Naive B cell (primary cell): ENCODE measurements around the gene CTNNA2. TPM values are rescaled to one million over a fixed set of nuclear protein-coding genes. Genes with fewer than 3 reads are reported as not detected.
A peak's percentile ranks its signal among the peaks of the same experiment; 100 is the strongest.

Experiments
- ATAC-seq, 2 donors: fragments of 150-1000 bp; cut with Tn5 transposase; 2 replicates each; pipeline ENCODE4 v1.10.0; 2021; ENCODE audit warnings: low read depth in 2 of 2, mild to moderate bottlenecking in 2 of 2, moderate library complexity in 2 of 2
- DNase-seq: peaks from one replicate; pipeline ENCODE4 v3.0.0; 2022
- H3K27ac Mint-ChIP-seq, 6 donors: one replicate each; pipeline ENCODE4 v1.8.0; 2020 to 2022; ENCODE audit warnings: mild to moderate bottlenecking in 6 of 6, mixed read lengths in 6 of 6, moderate library complexity in 5 of 6, inconsistent platforms in 2 of 6
- H3K27me3 Mint-ChIP-seq, 3 donors: one replicate each; pipeline ENCODE4 v1.8.0; 2021 to 2022; ENCODE audit warnings: mixed read lengths in 3 of 3, mild to moderate bottlenecking in 1 of 3
- H3K36me3 Mint-ChIP-seq, 2 donors: one replicate each; pipeline ENCODE4 v1.8.0; 2020 to 2022; ENCODE audit warnings: mixed read lengths in 2 of 2, inconsistent platforms in 1 of 2, mild to moderate bottlenecking in 1 of 2
- H3K4me1 Mint-ChIP-seq, 3 donors: one replicate each; pipeline ENCODE4 v1.8.0; 2020 to 2022; ENCODE audit warnings: mixed read lengths in 3 of 3, inconsistent platforms in 1 of 3, mild to moderate bottlenecking in 1 of 3, moderate library complexity in 1 of 3
- H3K4me3 Mint-ChIP-seq, 8 donors: one replicate each; pipeline ENCODE4 v1.8.0; 2020 to 2022; ENCODE audit warnings: mild to moderate bottlenecking in 8 of 8, mixed read lengths in 8 of 8, moderate library complexity in 8 of 8, inconsistent platforms in 2 of 8
- H3K9me3 Mint-ChIP-seq, 7 donors: one replicate each; pipeline ENCODE4 v1.8.0; 2020 to 2022; ENCODE audit warnings: mixed read lengths in 7 of 7, mild to moderate bottlenecking in 5 of 7, inconsistent platforms in 2 of 7, moderate library complexity in 1 of 7
- polyA plus RNA-seq, 6 donors: library from polyadenylated mRNA; unstranded; fragments of 300-500 nt; fragmentation: Illumina TruSeq; gene quantifications; one replicate each; pipeline ENCODE4 v1.2.3, GENCODE V29; 2021; ENCODE audit warnings: low read depth in 6 of 6

CTNNA2 gene
- polyA plus RNA-seq, 6 donors from 2014 or later = not detected

GRCh38 chr2:79960519-79960918 is 447.7 kb downstream of the CTNNA2 start:
- Mint-ChIP-seq H3K27ac (no peak overlapping the region), H3K9me3 (peaks cover 0 to 10% (median 3%) of the 10 kb centered on the region in 7 donors), H3K27me3 (no peaks in the 10 kb centered on the region), H3K4me3 (no peak overlapping the region), H3K36me3 (no peaks in the 10 kb centered on the region), H3K4me1 (no peaks in the 10 kb centered on the region)
- DNase-seq (no peak), ATAC-seq (no peak)

- no peak for ATAC-seq
- Mint-ChIP-seq H3K9me3 (peaks cover 0 to 13% (median 0%) of the 10 kb centered on the region in 7 donors), H3K4me3 (no peak overlapping the region), H3K27ac (no peak overlapping the region), H3K27me3 (no peaks in the 10 kb centered on the region), H3K4me1 (no peaks in the 10 kb centered on the region), H3K36me3 (no peaks in the 10 kb centered on the region)
- DNase-seq = no peak
Observed at GRCh38 chr2:79964966-79965365, 452.1 kb downstream of the CTNNA2 start.

- ATAC-seq = no peak
- Mint-ChIP-seq H3K4me3 (no peak overlapping the region), H3K36me3 (no peaks in the 10 kb centered on the region), H3K27ac (no peak overlapping the region), H3K4me1 (no peaks in the 10 kb centered on the region), H3K9me3 (peaks cover 0 to 13% (median 0%) of the 10 kb centered on the region in 7 donors), H3K27me3 (no peaks in the 10 kb centered on the region)
- DNase-seq = no peak
Observed at GRCh38 chr2:79966369-79966768, 453.5 kb downstream of the CTNNA2 start.

- DNase-seq (no peak), ATAC-seq (no peak)
- no peak overlapping the region for H3K4me3 Mint-ChIP-seq
- no peak overlapping the region for H3K27ac Mint-ChIP-seq
- no peaks in the 10 kb centered on the region for H3K36me3 Mint-ChIP-seq
- H3K27me3 Mint-ChIP-seq = no peaks in the 10 kb centered on the region
- peaks cover 0 to 13% (median 0%) of the 10 kb centered on the region in 7 donors for H3K9me3 Mint-ChIP-seq
- H3K4me1 Mint-ChIP-seq = no peaks in the 10 kb centered on the region
Observed at GRCh38 chr2:79966882-79967281, 454.0 kb downstream of the CTNNA2 start.

- H3K9me3 Mint-ChIP-seq = peaks cover 0 to 17% (median 1%) of the 10 kb centered on the region in 7 donors
- no peak for DNase-seq
- H3K36me3 Mint-ChIP-seq = no peaks in the 10 kb centered on the region
- no peak overlapping the region for H3K27ac Mint-ChIP-seq
- ATAC-seq = no peak
- no peaks in the 10 kb centered on the region for H3K27me3 Mint-ChIP-seq
- H3K4me3 Mint-ChIP-seq = no peak overlapping the region
- no peaks in the 10 kb centered on the region for H3K4me1 Mint-ChIP-seq
Observed at GRCh38 chr2:79971807-79972206, 459.0 kb downstream of the CTNNA2 start.

- DNase-seq (no peak), ATAC-seq (no peak)
- no peak overlapping the region for H3K4me3 Mint-ChIP-seq
- no peaks in the 10 kb centered on the region for H3K36me3 Mint-ChIP-seq
- no peaks in the 10 kb centered on the region for H3K4me1 Mint-ChIP-seq
- H3K27ac Mint-ChIP-seq = no peak overlapping the region
- peaks cover 0 to 12% (median 1%) of the 10 kb centered on the region in 7 donors for H3K9me3 Mint-ChIP-seq
- H3K27me3 Mint-ChIP-seq = no peaks in the 10 kb centered on the region
Observed at GRCh38 chr2:79972661-79973060, 459.8 kb downstream of the CTNNA2 start.

GRCh38 chr2:79975791-79976565 is 463.1 kb downstream of the CTNNA2 start:
- ATAC-seq (no peak), DNase-seq (no peak)
- H3K9me3 Mint-ChIP-seq = peaks cover 0 to 12% (median 2%) of the 10 kb centered on the region in 7 donors
- H3K36me3 Mint-ChIP-seq = no peaks in the 10 kb centered on the region
- no peaks in the 10 kb centered on the region for H3K27me3 Mint-ChIP-seq
- H3K4me1 Mint-ChIP-seq = no peaks in the 10 kb centered on the region
- no peak overlapping the region for H3K27ac Mint-ChIP-seq
- H3K4me3 Mint-ChIP-seq = no peak overlapping the region

GRCh38 chr2:79977792-79978191 is 464.9 kb downstream of the CTNNA2 start:
- H3K27me3 Mint-ChIP-seq = no peaks in the 10 kb centered on the region
- no peak for DNase-seq
- no peak for ATAC-seq
- H3K27ac Mint-ChIP-seq = no peak overlapping the region
- peaks cover 0 to 5% (median 2%) of the 10 kb centered on the region in 7 donors for H3K9me3 Mint-ChIP-seq
- no peaks in the 10 kb centered on the region for H3K4me1 Mint-ChIP-seq
- no peaks in the 10 kb centered on the region for H3K36me3 Mint-ChIP-seq
- no peak overlapping the region for H3K4me3 Mint-ChIP-seq

GRCh38 chr2:79980116-79980515 is 467.3 kb downstream of the CTNNA2 start:
- no peaks in the 10 kb centered on the region for H3K4me1 Mint-ChIP-seq

GRCh38 chr2:79980816-79981215 is 468.0 kb downstream of the CTNNA2 start:
- Mint-ChIP-seq H3K9me3 (peaks cover 0 to 4% (median 0%) of the 10 kb centered on the region in 7 donors), H3K36me3 (no peaks in the 10 kb centered on the region), H3K27me3 (no peaks in the 10 kb centered on the region), H3K4me1 (no peaks in the 10 kb centered on the region), H3K4me3 (no peak overlapping the region), H3K27ac (no peak overlapping the region)
- DNase-seq (no peak), ATAC-seq (no peak)

More at GRCh38 chr2:79980116-79980515, 467.3 kb downstream of the CTNNA2 start:
- H3K4me3 Mint-ChIP-seq = no peak overlapping the region
- peaks cover 0 to 4% (median 1%) of the 10 kb centered on the region in 7 donors for H3K9me3 Mint-ChIP-seq
- ATAC-seq (no peak), DNase-seq (no peak)
- no peaks in the 10 kb centered on the region for H3K36me3 Mint-ChIP-seq
- no peaks in the 10 kb centered on the region for H3K27me3 Mint-ChIP-seq
- no peak overlapping the region for H3K27ac Mint-ChIP-seq

- Mint-ChIP-seq H3K4me1 (no peaks in the 10 kb centered on the region), H3K4me3 (no peak overlapping the region), H3K27ac (no peak overlapping the region), H3K27me3 (no peaks in the 10 kb centered on the region), H3K36me3 (no peaks in the 10 kb centered on the region), H3K9me3 (peaks cover 0 to 4% (median 0%) of the 10 kb centered on the region in 7 donors)
- ATAC-seq = no peak
- DNase-seq = no peak
Observed at GRCh38 chr2:79981316-79981715, 468.5 kb downstream of the CTNNA2 start.

GRCh38 chr2:79982445-79982844 is 469.6 kb downstream of the CTNNA2 start:
- no peak for DNase-seq
- no peaks in the 10 kb centered on the region for H3K36me3 Mint-ChIP-seq
- H3K4me3 Mint-ChIP-seq = no peak overlapping the region

GRCh38 chr2:79984476-79984875 is 471.6 kb downstream of the CTNNA2 start:
- Mint-ChIP-seq H3K9me3 (peaks cover 0 to 4% (median 0%) of the 10 kb centered on the region in 7 donors), H3K36me3 (no peaks in the 10 kb centered on the region)

More at GRCh38 chr2:79982445-79982844, 469.6 kb downstream of the CTNNA2 start:
- no peak overlapping the region for H3K27ac Mint-ChIP-seq
- no peaks in the 10 kb centered on the region for H3K27me3 Mint-ChIP-seq
- H3K9me3 Mint-ChIP-seq = peaks cover 0 to 4% (median 0%) of the 10 kb centered on the region in 7 donors
- H3K4me1 Mint-ChIP-seq = no peaks in the 10 kb centered on the region
- ATAC-seq = no peak

GRCh38 chr2:79985145-79985544 is 472.3 kb downstream of the CTNNA2 start:
- Mint-ChIP-seq H3K4me3 (no peak overlapping the region), H3K9me3 (peaks cover 0 to 4% (median 0%) of the 10 kb centered on the region in 7 donors), H3K4me1 (no peaks in the 10 kb centered on the region), H3K36me3 (no peaks in the 10 kb centered on the region), H3K27me3 (peaks cover 0 to 4% (median 0%) of the 10 kb centered on the region in 3 donors), H3K27ac (peak overlapping the region in 1 of 6 donors; percentile 7)
- DNase-seq (no peak), ATAC-seq (no peak)

More at GRCh38 chr2:79984476-79984875, 471.6 kb downstream of the CTNNA2 start:
- no peak for ATAC-seq
- no peaks in the 10 kb centered on the region for H3K4me1 Mint-ChIP-seq
- DNase-seq = no peak
- H3K27ac Mint-ChIP-seq = no peak overlapping the region
- H3K27me3 Mint-ChIP-seq = no peaks in the 10 kb centered on the region
- no peak overlapping the region for H3K4me3 Mint-ChIP-seq
